ENCODE measurements around the gene NPDC1. TPM values are rescaled to one million over a fixed set of nuclear protein-coding genes. Genes with fewer than 3 reads are reported as not detected.
A peak's percentile ranks its signal among the peaks of the same experiment; 100 is the strongest.

The NPDC1 gene
- total RNA-seq, 1 experiment from 2014 or later: 0.51 TPM

DNA sequence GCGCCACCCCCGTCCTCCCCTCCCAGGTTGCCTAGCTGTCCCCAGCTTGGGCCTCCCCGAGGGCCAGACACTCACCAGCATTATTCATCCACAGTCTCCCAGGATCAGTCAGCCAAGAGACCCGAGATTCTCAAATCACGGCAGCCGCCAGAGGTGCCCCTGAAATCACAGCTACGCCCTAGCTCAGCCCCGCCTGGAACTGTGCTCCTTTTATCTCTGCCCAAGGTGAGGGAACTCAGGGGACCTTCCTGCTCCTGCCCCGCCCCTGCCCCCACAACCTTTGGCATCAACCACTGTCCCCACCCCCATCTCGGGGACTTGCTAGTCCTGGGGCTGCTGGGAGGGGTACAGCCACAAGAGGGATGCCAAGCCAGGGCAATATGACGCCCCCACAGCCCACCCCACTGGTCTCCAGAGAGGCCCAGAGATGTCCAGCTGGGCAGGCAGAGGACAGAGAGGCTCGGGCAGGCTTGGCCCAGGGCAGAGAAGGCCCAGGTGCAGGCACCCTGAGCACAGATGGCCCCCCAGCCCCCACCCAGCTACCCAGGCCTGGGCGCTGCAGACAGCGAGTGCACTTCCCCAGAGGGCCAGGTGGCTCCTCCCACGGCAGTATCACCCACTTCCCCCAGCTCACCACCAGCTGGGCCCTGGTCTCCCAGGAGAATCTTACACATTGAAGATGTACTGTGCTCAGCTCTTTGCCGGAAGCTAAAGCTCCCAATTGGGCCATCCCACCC lies 13.9 kb downstream of the NPDC1 start, which contains the start of gene FUT7:
FUT7 (minus strand) TSS at position 185 of the 737 bp plus-strand sequence; CDS start at position 88, 97 bp downstream.
- H3K4me3 ChIP-seq: no peak within 1 kb of the TSS
- H3K36me3 ChIP-seq: no peaks in the 10 kb centered on the region
- no peak for DNase-seq
- no peak within 1 kb of the TSS for H3K27ac ChIP-seq
- H3K9me3 ChIP-seq (replicated peaks): no peaks in the 10 kb centered on the region
- H3K4me1 ChIP-seq: peaks cover 3% of the 10 kb centered on the region; the same call in 1 of the 2 replicates
- peaks cover 10% of the 10 kb centered on the region; the same call in 1 of the 2 replicates for H3K27me3 ChIP-seq

DNA sequence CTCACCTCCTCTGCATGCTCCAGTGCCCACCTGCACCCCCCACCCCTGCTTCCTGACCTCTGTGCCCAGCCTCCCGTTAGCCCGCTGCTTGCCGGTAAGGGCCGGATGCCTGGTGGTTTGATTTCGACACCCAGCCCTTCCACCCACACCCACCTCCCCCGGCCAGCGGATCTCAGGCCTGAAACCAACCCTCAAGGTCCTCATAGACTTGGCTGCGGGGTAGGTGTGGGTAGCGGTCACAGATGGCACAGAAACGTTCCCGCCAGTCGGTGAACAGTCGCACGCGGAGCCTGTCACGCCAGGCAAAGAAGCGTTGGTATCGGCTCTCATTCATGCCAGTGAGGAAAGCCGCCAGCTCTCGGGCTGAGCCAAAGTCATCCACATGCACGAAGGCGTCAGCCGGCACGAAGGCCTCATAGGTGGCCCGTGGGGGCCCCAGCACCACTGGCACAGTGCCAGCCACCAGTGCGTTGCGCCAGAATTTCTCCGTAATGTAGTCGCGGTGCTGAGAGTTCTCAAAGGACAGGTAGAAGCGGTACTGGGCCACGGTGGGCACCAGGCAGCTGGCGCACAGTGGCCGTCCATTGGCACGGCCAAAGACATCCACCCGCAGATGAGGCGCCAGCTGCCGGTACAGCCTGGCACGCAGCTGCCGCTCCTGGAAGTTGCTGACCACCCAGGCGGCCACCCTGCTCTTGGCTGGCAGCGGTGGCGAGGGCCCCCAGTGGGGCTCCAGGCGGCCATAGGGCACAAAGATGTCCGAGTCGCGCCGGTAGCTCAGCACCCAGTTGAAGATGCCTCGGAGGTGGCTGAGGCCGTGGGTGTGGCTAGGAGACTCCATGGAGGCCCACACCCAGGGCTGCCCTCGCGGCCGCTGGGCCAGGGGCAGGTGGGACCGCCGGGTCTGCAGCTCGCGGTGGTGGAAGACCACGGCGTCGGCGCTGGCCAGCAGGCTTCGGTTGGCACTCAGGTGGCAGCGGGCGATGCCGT lies 15.1 kb downstream of the NPDC1 start:
- no peaks in the 10 kb centered on the region for H3K9me3 ChIP-seq (replicated peaks)
- no peak overlapping the region for H3K4me3 ChIP-seq
- peaks cover 6% of the 10 kb centered on the region; the same call in 1 of the 2 replicates for H3K4me1 ChIP-seq
- H3K27me3 ChIP-seq: peaks cover 13% of the 10 kb centered on the region; the same call in 1 of the 2 replicates
- no peak for DNase-seq
- H3K36me3 ChIP-seq: no peaks in the 10 kb centered on the region
- H3K27ac ChIP-seq: no peak overlapping the region

DNA sequence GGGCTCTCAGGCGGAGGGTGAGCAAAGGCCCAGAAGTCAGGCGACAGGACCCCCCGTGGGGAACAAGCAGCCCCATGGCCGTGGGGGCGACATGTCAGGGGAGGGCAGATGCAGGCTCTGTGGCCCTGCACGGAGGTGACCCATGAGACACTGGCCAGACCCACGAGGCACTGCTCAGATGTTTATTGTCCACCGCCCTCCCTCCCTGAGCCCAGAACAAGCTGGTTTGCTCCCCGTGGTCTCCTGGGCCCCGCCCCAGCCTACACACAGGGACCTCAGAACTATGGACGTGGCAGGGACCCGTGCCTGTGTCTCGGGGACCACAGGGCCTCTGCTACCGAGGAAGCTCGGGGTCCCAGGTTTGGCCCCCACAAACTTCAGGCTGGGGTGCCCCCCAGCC lies 16.0 kb downstream of the NPDC1 start:
- Histone ChIP-seq H3K27me3 (peaks cover 18% of the 10 kb centered on the region), H3K9me3 (replicated peaks) (no peaks in the 10 kb centered on the region), H3K27ac (no peak overlapping the region), H3K4me3 (no peak overlapping the region), H3K4me1 (peaks cover 15% of the 10 kb centered on the region), H3K36me3 (no peaks in the 10 kb centered on the region)
- DNase-seq: no peak

DNA sequence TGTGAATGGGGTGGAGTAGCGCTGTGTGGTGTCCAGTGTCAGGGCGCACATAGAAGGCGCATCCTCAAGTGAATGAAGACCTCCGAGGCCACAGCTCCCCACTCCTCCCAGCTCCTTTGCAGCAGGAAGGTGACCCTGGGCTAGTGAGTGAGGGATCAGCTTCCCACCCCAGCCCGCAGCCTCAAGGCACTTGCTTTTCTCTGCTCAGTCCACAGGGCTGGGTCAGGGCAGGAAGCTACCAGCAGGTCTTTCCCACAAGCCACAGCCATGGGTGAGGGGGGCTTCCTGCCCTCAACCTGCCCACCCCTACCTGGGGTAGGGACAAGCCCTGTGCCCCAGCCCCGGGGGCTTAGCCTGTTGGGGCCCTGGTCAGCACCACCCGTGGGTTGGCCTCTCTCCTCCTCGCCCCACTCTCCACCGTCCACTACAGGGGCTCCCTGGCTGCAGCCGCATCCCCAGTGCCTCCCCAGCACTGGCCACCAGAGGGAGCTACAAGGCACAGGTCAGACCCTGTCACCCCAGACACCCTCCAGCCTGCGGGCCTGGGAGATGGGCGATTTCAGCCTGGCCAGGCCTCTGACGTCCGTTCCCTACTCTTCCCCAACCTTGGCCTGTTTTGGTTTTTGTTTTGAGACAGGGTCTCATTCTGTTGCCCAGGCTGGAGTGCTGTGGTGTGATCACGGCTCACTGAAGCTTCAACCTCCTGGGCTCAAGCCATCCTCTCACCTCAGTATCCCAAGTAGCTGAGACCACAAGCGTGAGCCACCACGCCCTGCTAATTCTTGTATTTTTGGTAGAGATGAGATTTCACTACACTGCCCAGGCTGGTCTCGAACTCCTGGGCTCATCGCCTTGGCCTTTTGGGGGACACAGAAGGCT lies 16.7 kb downstream of the NPDC1 start:
- H3K27ac ChIP-seq: no peak overlapping the region
- DNase-seq: peak; percentile 81 to 87
- peaks cover 18% of the 10 kb centered on the region for H3K27me3 ChIP-seq
- H3K4me3 ChIP-seq: no peak overlapping the region
- no peaks in the 10 kb centered on the region for H3K36me3 ChIP-seq
- no peaks in the 10 kb centered on the region for H3K9me3 ChIP-seq (replicated peaks)
- H3K4me1 ChIP-seq: peaks cover 18% of the 10 kb centered on the region

DNA sequence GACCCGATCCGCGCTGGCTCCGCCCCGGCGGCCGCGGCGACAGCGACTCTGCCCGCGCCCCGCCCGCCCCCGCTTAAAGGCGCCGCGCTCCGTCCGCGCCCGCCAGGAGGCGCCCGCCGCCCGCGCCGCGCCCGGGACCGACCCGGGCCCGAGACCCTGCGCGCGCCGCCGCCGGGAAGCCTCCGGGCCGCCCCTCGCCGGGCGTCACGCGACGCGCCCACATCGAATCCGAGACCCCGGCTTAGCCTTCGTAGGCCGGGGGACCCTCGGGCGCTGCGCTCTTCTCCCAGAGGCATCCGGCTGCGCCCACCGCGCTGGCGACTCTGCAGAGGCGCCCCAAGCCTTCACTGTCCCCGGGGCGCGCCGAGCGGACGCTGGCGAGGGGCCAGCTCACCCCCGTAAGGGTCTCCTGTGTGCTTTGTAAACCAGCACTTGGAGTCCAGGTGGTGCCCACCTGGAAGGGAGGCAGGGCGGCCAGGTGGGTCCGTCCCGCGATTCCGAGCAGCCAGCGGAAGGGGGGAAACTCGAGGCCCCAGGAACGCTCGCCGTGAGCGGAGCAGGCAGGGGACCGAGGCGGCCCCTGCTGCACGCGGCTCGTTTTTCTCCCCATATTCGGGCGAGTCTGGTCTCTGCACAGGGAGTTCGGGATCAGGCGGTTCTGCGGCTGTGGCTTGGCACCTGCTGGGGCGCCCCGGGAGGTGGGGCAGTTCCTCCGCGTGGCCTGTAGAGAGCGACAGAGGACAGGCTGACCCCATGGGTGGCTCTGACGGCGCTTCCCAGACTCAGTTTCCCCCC lies 17.5 kb downstream of the NPDC1 start:
- no peaks in the 10 kb centered on the region for H3K36me3 ChIP-seq

DNA sequence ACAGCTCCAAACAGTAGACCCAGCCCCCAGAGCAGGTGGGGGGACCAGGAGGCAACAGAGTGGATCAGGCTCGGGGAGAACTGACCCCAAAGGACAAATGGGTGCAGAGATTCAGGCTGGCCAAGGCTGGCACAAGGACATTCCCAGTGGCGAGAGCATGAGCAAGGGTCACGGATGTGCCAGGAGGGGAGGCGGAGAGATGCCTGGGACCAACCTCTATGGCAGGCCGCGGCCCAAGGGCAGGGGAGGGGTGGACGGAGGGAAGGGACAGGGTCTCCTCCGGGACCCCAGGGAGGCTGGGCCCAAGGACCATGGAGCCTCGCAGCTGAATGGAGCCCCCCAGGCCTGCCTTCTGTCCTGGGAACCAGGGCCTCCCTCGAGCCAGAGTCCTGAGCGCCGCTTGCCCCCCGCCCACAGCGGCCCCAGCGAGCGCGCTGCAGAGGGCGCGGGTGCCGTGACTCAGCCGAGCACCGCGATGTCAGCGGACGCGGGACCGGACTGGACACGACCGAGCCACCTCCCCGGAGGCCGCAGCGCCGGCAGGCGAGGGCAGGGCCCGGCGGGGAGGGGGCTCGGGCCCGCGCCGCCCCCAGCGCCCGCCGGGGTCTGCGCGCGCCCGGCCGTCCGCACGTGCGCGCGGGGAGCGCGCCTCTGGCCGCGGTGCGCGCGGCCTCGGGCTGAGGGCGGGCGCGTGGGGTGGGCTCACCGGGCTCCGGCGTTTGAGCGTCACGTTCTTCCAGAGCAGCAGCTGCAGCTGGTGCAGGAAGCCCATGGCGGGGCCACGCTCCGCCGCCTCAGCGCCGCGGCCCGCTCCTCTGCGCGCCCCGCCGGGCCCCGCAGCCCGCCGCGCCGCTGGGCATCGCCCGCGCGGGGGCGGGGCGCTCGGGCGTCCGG lies 18.4 kb downstream of the NPDC1 start, which contains the start of gene ABCA2:
ABCA2 (minus strand) TSS at position 869 of the 894 bp plus-strand sequence; CDS start at position 772, 97 bp downstream.
- Histone ChIP-seq H3K4me3 (peak within 1 kb of the TSS; percentile 48), H3K36me3 (no peaks in the 10 kb centered on the region), H3K27me3 (peaks cover 18% of the 10 kb centered on the region), H3K4me1 (peaks cover 33% of the 10 kb centered on the region), H3K9me3 (replicated peaks) (no peaks in the 10 kb centered on the region), H3K27ac (no peak within 1 kb of the TSS)
- DNase-seq: no peak

More for the DNA sequence above, 17.5 kb downstream of the NPDC1 start:
- no peaks in the 10 kb centered on the region for H3K9me3 ChIP-seq (replicated peaks)
- H3K27ac ChIP-seq: no peak overlapping the region
- peak; percentile 57 to 69 for DNase-seq
- peak overlapping the region; percentile 48 for H3K4me3 ChIP-seq
- H3K4me1 ChIP-seq: peaks cover 26% of the 10 kb centered on the region
- peaks cover 18% of the 10 kb centered on the region for H3K27me3 ChIP-seq

DNA sequence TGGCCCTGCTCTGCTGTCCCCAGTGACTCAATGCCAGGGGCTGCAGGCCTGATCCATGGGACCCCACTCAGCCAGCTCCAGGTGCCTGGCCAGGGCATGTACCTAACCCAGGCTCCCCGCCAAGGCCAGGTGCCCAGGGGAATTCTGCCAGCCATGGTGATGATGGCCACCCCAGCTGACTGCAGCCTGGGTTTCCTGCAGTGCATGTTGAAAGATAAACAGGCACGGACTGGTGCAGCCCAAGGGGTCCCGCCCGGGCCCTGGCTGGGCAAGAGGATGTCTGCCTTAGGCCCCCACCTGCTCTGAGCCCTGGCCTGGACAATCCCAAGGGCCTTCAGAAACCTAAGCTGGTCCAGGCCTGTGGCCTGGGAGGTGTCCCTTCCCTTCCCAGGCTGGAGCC lies 19.1 kb downstream of the NPDC1 start:
- H3K4me1 ChIP-seq: peaks cover 33% of the 10 kb centered on the region
- H3K27me3 ChIP-seq: peaks cover 14% of the 10 kb centered on the region
- no peak for DNase-seq
- H3K36me3 ChIP-seq: no peaks in the 10 kb centered on the region
- no peaks in the 10 kb centered on the region for H3K9me3 ChIP-seq (replicated peaks)
- H3K4me3 ChIP-seq: no peak overlapping the region
- no peak overlapping the region for H3K27ac ChIP-seq

DNA sequence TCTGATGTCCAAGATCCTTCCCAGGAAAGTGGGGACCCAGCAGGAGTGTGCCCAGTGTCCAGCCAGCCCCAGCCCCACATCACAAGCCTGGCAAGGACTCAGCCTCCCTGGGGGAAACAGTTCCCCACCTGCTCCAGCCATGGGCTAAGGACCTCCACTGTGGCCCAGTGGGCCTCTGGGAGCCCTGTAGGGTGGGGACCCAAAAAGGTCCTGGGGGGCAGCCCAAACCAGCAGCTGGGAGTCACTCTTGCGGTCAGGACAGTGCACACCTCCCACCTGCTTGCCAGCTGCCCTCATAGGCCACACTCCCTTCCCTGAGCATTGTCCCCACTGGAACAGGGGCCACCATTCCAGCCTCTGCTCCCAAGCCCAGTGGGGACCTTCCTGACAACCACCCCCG lies 19.6 kb downstream of the NPDC1 start:
- Histone ChIP-seq H3K27ac (no peak overlapping the region), H3K27me3 (peaks cover 14% of the 10 kb centered on the region), H3K4me3 (no peak overlapping the region), H3K4me1 (peaks cover 33% of the 10 kb centered on the region), H3K36me3 (no peaks in the 10 kb centered on the region), H3K9me3 (replicated peaks) (no peaks in the 10 kb centered on the region)
- DNase-seq: no peak

DNA sequence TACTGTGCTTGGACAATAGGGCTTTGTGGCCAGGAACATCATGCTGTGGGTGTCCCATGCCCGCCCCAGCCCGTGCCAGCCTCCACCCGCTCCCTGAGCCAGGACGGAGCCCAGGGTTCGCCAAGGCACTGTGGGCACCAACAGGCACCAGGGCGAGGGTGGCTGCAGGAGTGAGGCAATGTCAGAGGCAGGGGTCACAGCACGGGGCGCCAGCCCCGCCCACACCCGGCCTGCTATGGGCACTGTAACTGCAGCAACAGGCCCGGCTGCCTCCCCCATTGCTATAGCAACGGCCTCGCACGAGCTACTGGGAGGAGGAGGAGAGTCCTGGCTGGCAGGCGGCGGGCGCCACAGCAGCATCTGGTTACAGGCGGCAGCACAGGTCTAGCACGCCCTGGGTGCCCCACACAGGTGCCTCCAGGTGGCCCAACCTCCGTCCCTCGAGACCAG lies 20.4 kb downstream of the NPDC1 start:
- Histone ChIP-seq H3K36me3 (no peaks in the 10 kb centered on the region), H3K27ac (no peak overlapping the region), H3K4me3 (no peak overlapping the region), H3K9me3 (replicated peaks) (no peaks in the 10 kb centered on the region), H3K4me1 (peaks cover 33% of the 10 kb centered on the region), H3K27me3 (peaks cover 14% of the 10 kb centered on the region)
- peak; percentile 66 to 74 for DNase-seq

DNA sequence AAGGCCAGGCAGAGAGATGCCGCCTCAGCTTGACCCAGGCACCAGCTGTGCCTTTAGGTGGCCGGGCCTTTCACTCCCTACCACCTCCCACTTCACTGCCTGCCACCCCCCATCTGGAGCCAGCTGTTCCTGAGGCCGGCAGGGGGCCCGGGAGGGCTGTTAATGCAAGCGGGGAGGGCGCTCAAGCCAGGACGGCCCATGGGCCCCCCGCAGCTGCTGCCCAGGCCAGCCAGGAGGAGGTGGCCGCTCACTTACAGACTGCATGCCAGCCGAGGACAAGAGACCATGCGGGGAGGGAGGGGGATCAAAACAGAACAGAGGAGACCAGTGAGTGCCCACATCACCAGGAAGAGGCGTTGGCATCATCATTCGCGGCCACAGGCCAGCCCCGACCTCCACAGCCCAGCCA lies 22.4 kb downstream of the NPDC1 start:
- H3K9me3 ChIP-seq (replicated peaks): no peaks in the 10 kb centered on the region
- H3K4me3 ChIP-seq: no peak overlapping the region
- peak; percentile 88 to 89 for DNase-seq
- H3K27me3 ChIP-seq: peaks cover 14% of the 10 kb centered on the region
- no peaks in the 10 kb centered on the region for H3K36me3 ChIP-seq
- H3K4me1 ChIP-seq: peaks cover 32% of the 10 kb centered on the region
- no peak overlapping the region for H3K27ac ChIP-seq

DNA sequence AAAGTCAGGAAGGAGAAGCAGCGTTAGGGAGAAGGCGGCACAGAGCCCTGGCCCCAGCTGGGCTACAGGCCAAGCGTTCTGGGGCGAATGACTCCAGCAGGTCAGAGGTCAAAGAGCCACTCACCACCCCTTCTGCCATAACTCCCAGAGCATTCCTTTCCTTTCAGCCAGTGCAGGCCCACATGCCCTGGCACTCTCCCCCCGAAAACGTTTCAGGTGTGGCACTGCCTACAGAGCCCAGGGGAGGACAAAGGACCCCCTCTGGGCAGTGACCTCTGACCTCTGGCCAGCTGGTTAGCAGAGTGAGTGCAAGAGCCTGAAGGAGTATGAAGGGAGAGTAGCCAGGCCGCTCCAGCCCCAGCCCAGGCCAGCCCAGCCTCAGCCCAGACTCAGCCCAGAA lies 22.8 kb downstream of the NPDC1 start:
- H3K36me3 ChIP-seq: no peaks in the 10 kb centered on the region

DNA sequence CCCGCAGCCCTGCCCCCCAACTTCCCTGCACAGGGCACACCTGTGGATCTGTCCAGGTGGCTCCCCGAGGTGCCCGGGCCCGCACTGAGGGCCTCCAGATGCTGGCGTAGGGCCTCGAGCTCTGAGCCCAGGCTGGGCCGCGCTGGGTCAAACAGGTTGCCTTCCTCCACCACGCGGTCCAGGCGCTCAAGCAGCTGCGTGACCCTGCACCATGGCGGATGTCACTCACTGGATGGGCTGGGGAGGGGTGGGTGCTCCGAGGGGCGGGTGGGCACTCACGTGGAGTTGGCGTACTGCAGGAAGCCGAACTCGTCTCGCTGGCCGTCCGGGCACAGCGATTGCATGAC lies 23.3 kb downstream of the NPDC1 start:
- no peaks in the 10 kb centered on the region for H3K36me3 ChIP-seq
- no peak overlapping the region for H3K27ac ChIP-seq
- H3K4me3 ChIP-seq: no peak overlapping the region
- peaks cover 14% of the 10 kb centered on the region for H3K27me3 ChIP-seq
- H3K9me3 ChIP-seq (replicated peaks): no peaks in the 10 kb centered on the region
- no peak for DNase-seq
- H3K4me1 ChIP-seq: peaks cover 30% of the 10 kb centered on the region

More for the DNA sequence above, 22.8 kb downstream of the NPDC1 start:
- H3K27ac ChIP-seq: no peak overlapping the region
- peaks cover 30% of the 10 kb centered on the region for H3K4me1 ChIP-seq
- peaks cover 14% of the 10 kb centered on the region for H3K27me3 ChIP-seq
- no peak for DNase-seq
- H3K4me3 ChIP-seq: no peak overlapping the region
- no peaks in the 10 kb centered on the region for H3K9me3 ChIP-seq (replicated peaks)
